B cell (primary cell): ENCODE results near the gene MINAR1. TPM values are rescaled to one million over a fixed set of nuclear protein-coding genes. Genes with fewer than 3 reads are reported as not detected.

Source experiments
- ATAC-seq: fragments of 200-7000 bp; cut with Tn5 transposase; one replicate; pipeline ENCODE4 v1.10.0; 2021; ENCODE audit warnings: low read depth, mild to moderate bottlenecking, moderate number of reproducible peaks, moderate library complexity
- CTCF ChIA-PET: fragments of 350-600 bp; sonication (Branson Sonifier 250); formaldehyde crosslinking; loops from one replicate; lab custom pipeline; 2021; ENCODE audit warnings: antibody characterized with exemption, inconsistent platforms; lab: Charles Lee
- POLR2A ChIA-PET: fragments of 350-600 bp; sonication (Branson Sonifier 250); formaldehyde crosslinking; loops from one replicate; lab custom pipeline; 2021; ENCODE audit warnings: antibody characterized with exemption; lab: Charles Lee
- DNase-seq: peaks from one replicate; pipeline ENCODE4 v3.0.0; 2013
- H2AFZ ChIP-seq: 2 replicates; pipeline ENCODE4 v1.6.1; 2012; ENCODE audit warnings: mild to moderate bottlenecking, low read depth, low read length; ENCODE audit not compliant: insufficient read depth, poor library complexity, severe bottlenecking
- H3K27ac ChIP-seq, 2 donors: 1 replicate in 1 of 2; 2 replicates in 1 of 2; pipeline ENCODE4 v1.5.1; 2012 to 2013; ENCODE audit warnings: low read length in 2 of 2, mild to moderate bottlenecking in 2 of 2, moderate library complexity in 1 of 2
- H3K27me3 ChIP-seq, 4 experiments: fragments of 200-600 bp in 1 of 4; sonication (generic) in 1 of 4; replicated peaks in 1 of 4; 1 replicate in 2 of 4; 2 replicates in 2 of 4; pipeline versions ENCODE4 v1.6.1 to v1.7.0; 2013 to 2016; ENCODE audit warnings: low read length in 3 of 4, mild to moderate bottlenecking in 2 of 4, mixed read lengths in 1 of 4, moderate library complexity in 1 of 4; ENCODE audit not compliant: insufficient read depth in 4 of 4, control insufficient read depth in 3 of 4; ENCODE audit errors: control extremely low read depth in 1 of 4
- H3K36me3 ChIP-seq, 2 experiments: replicated peaks in 1 of 2; 1 replicate in 1 of 2; 2 replicates in 1 of 2; pipeline versions ENCODE4 v1.6.1 to v1.7.1; 2013; ENCODE audit warnings: low read length in 1 of 2; ENCODE audit not compliant: insufficient read depth in 2 of 2, control insufficient read depth in 1 of 2; ENCODE audit errors: control extremely low read depth in 1 of 2, extremely low read depth in 1 of 2
- H3K4me1 ChIP-seq, 2 donors: fragments of 200-600 bp in 1 of 2; sonication (generic) in 1 of 2; 1 replicate in 1 of 2; 2 replicates in 1 of 2; pipeline versions ENCODE4 v1.5.1 to v1.6.1; 2013 to 2017; ENCODE audit warnings: low read length in 2 of 2; ENCODE audit not compliant: control insufficient read depth in 2 of 2, insufficient read depth in 2 of 2
- H3K4me2 ChIP-seq: replicated peaks from 2 replicates; pipeline ENCODE3; 2012; ENCODE audit warnings: mild to moderate bottlenecking, low read depth, low read length; ENCODE audit not compliant: poor library complexity, severe bottlenecking
- H3K4me3 ChIP-seq, 5 experiments: fragments of 200-600 bp in 1 of 5; sonication (generic) in 1 of 5; 1 replicate in 3 of 5; 2 replicates in 2 of 5; pipeline versions ENCODE4 v1.5.1 to v1.7.0; 2011 to 2016; ENCODE audit warnings: low read length in 4 of 5, mild to moderate bottlenecking in 4 of 5, low read depth in 2 of 5, control low read depth in 1 of 5, moderate library complexity in 1 of 5; ENCODE audit not compliant: insufficient read depth in 1 of 5; ENCODE audit errors: control extremely low read depth in 1 of 5, extremely low read depth in 1 of 5
- H3K79me2 ChIP-seq: fragments of 200-600 bp; sonication (generic); one replicate; pipeline ENCODE4 v1.6.0; 2016; ENCODE audit warnings: low read length; ENCODE audit not compliant: control insufficient read depth, insufficient read depth
- H3K9ac ChIP-seq: fragments of 200-600 bp; sonication (generic); 2 replicates; pipeline ENCODE4 v1.6.1; 2017; ENCODE audit warnings: mild to moderate bottlenecking, low read length, moderate library complexity
- H3K9me3 ChIP-seq, 3 donors: one replicate each; pipeline versions ENCODE4 v1.6.1 to v1.7.1; 2013; ENCODE audit warnings: low read length in 2 of 3; ENCODE audit not compliant: control insufficient read depth in 2 of 3, insufficient read depth in 1 of 3; ENCODE audit errors: control extremely low read depth in 1 of 3
- H4K20me1 ChIP-seq: 2 replicates; pipeline ENCODE4 v1.6.0; 2012; ENCODE audit warnings: mild to moderate bottlenecking, low read length; ENCODE audit not compliant: insufficient read depth, control insufficient read depth, poor library complexity, severe bottlenecking
- H3K27ac Mint-ChIP-seq: one replicate; pipeline ENCODE4 v1.8.0; 2021; ENCODE audit warnings: mixed read lengths
- H3K27me3 Mint-ChIP-seq: one replicate; pipeline ENCODE4 v1.8.0; 2021; ENCODE audit warnings: mixed read lengths
- H3K4me1 Mint-ChIP-seq: one replicate; pipeline ENCODE4 v1.8.0; 2021; ENCODE audit warnings: mixed read lengths
- H3K4me3 Mint-ChIP-seq: one replicate; pipeline ENCODE4 v1.8.0; 2021; ENCODE audit warnings: mixed read lengths
- H3K9me3 Mint-ChIP-seq: one replicate; pipeline ENCODE4 v1.8.0; 2022; ENCODE audit warnings: mixed read lengths; ENCODE audit not compliant: insufficient read depth
- EZH2 ChIP-seq: IDR thresholded peaks from 2 replicates; pipeline ENCODE4 v1.6.1; 2012; ENCODE audit warnings: borderline replicate concordance, low read depth, mild to moderate bottlenecking, moderate library complexity, low read length; ENCODE audit not compliant: insufficient read depth, poor library complexity, severe bottlenecking
- WGBS: methylation state at CpG from one replicate; pipeline ENCODE4 v1.1.5; 2013; ENCODE audit warnings: missing lambda C conversion rate; ENCODE audit not compliant: insufficient coverage; 5-methylcytosine and 5-hydroxymethylcytosine counted together
- intact Hi-C: fragments of 100-400 bp; cut with micrococcal nuclease; formaldehyde crosslinking; loops from one replicate; pipeline ENCODE4 v1.10.0; 2022
- polyA plus RNA-seq: library from polyadenylated mRNA; depleted of rRNA; stranded (reverse); fragments of >200 nt; gene quantifications from 2 replicates; pipeline ENCODE4 v1.2.3, GENCODE V29; 2012
- total RNA-seq, 2 donors: library from RNA; stranded (reverse); fragments of 120-200 nt in 1 of 2; gene quantifications; 1 replicate in 1 of 2; 2 replicates in 1 of 2; pipeline versions ENCODE4 v1.2.3 to v1.2.4, GENCODE V29; 2013 to 2022
- TF ChIP-seq, protein P1 (sequence below): fragments of 200-600 bp; IDR thresholded peaks from one replicate; pipeline ENCODE4 v1.8.0; 2022; ENCODE audit warnings: antibody characterized with exemption, mild to moderate bottlenecking

Gene MINAR1
- total and polyA plus RNA-seq, 2 donors (not counting 1 experiment from before 2014, with no cell fraction given), result 0.16 to 0.27 TPM

DNA sequence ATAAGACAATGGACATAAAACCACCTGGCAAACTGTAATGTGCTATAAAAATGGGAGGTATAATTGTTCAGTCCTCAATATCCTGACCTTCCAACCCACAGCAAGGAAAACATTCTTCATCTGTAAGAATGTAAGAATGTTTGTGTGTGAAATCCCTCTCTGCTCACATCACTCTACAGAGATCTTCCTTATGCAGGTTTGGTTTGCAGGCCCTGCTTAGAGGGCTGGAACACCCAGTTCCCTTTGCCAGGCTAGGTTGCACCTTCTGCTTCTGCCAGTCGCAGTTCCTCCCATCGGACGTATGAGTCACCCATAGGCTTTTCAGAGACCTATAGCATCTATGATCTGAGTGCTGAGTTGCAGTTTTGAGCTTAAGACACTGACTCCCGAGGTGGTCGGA, 24.1 kb upstream of the MINAR1 start:
- no peaks in the 10 kb centered on the region for H3K9me3 ChIP-seq
- H3K27me3 Mint-ChIP-seq, result no peaks in the 10 kb centered on the region
- peaks cover 0 to 21% of the 10 kb centered on the region in 2 donors for H3K4me1 ChIP-seq
- H3K9ac ChIP-seq, result no peak overlapping the region
- intact Hi-C loops, result no loop called here
- no peak overlapping the region for H3K27ac ChIP-seq
- DNase-seq (no peak), ATAC-seq (no peak)
- WGBS, result 72% methylated on average over 4 of the region's 5 CpGs
- no peaks in the 10 kb centered on the region for H3K36me3 ChIP-seq
- TF ChIP-seq, protein P1, sequence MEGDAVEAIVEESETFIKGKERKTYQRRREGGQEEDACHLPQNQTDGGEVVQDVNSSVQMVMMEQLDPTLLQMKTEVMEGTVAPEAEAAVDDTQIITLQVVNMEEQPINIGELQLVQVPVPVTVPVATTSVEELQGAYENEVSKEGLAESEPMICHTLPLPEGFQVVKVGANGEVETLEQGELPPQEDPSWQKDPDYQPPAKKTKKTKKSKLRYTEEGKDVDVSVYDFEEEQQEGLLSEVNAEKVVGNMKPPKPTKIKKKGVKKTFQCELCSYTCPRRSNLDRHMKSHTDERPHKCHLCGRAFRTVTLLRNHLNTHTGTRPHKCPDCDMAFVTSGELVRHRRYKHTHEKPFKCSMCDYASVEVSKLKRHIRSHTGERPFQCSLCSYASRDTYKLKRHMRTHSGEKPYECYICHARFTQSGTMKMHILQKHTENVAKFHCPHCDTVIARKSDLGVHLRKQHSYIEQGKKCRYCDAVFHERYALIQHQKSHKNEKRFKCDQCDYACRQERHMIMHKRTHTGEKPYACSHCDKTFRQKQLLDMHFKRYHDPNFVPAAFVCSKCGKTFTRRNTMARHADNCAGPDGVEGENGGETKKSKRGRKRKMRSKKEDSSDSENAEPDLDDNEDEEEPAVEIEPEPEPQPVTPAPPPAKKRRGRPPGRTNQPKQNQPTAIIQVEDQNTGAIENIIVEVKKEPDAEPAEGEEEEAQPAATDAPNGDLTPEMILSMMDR, result no peak
- TF ChIP-seq EZH2, result no peak
- H3K4me3 Mint-ChIP-seq, result no peak overlapping the region
- H3K4me2 ChIP-seq, result no peak overlapping the region
- H3K9me3 Mint-ChIP-seq, result no peaks in the 10 kb centered on the region
- no peak overlapping the region for H2AFZ ChIP-seq
- ChIA-PET POLR2A (no interaction called here), CTCF (no interaction called here)
- no peaks in the 10 kb centered on the region for H3K79me2 ChIP-seq
- no peaks in the 10 kb centered on the region for H3K27me3 ChIP-seq
- H4K20me1 ChIP-seq, result no peaks in the 10 kb centered on the region
- no peaks in the 10 kb centered on the region for H3K4me1 Mint-ChIP-seq
- H3K4me3 ChIP-seq, result no peak overlapping the region
- H3K27ac Mint-ChIP-seq, result no peak overlapping the region

DNA sequence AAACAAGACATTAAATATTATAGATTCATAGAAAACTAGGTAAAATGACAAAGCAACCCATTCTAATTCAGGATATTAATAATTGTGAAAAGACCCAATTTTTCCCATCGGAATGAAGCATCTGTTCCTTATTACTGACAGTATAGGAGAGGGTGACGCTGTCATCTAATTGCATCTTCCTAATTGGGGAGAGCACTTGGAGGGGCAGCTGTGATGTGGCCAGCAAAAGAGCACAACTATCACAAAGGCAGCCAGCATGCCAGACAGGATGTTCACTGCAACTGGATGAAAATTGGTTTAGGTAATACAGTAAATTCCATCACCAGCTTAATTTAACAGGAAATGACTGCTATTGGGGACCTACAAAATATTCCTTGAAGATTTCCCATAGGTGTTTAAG, 21.9 kb upstream of the MINAR1 start:
- no CpG with 5 or more reads among the region's 2 CpGs for WGBS
- Histone ChIP-seq H3K36me3 (no peaks in the 10 kb centered on the region), H4K20me1 (no peaks in the 10 kb centered on the region), H3K4me2 (no peak overlapping the region), H2AFZ (no peak overlapping the region), H3K9me3 (no peaks in the 10 kb centered on the region), H3K27ac (no peak overlapping the region), H3K79me2 (no peaks in the 10 kb centered on the region), H3K27me3 (no peaks in the 10 kb centered on the region), H3K9ac (no peak overlapping the region), H3K4me1 (peaks cover 0 to 21% of the 10 kb centered on the region in 2 donors), H3K4me3 (no peak overlapping the region)
- no peak overlapping the region for H3K4me3 Mint-ChIP-seq
- H3K9me3 Mint-ChIP-seq, result no peaks in the 10 kb centered on the region
- H3K4me1 Mint-ChIP-seq, result no peaks in the 10 kb centered on the region
- H3K27me3 Mint-ChIP-seq, result no peaks in the 10 kb centered on the region
- intact Hi-C loops, result no loop called here
- no peak for TF ChIP-seq EZH2
- TF ChIP-seq, protein P1, result no peak
- DNase-seq (no peak), ATAC-seq (no peak)
- CTCF ChIA-PET, result no interaction called here
- H3K27ac Mint-ChIP-seq, result no peak overlapping the region
- POLR2A ChIA-PET, result no interaction called here
